ENCODE data around the gene INSYN2A. TPM values are rescaled to one million over a fixed set of nuclear protein-coding genes. Genes with fewer than 3 reads are reported as not detected.

INSYN2A gene
- total RNA-seq, 1 donor from 2014 or later = 3.9 TPM

GRCh38 chr10:127154831-127155620 is 41.4 kb downstream of the INSYN2A start:
- no peak for DNase-seq (ENCODE audit: low spot score)

GRCh38 chr10:127153181-127153580 is 43.2 kb downstream of the INSYN2A start:
- DNase-seq (ENCODE audit: low spot score) = no peak

GRCh38 chr10:127151981-127152699 is 44.3 kb downstream of the INSYN2A start:
- no peak for DNase-seq (ENCODE audit: low spot score)

GRCh38 chr10:127151541-127151940 is 44.9 kb downstream of the INSYN2A start:
- DNase-seq (ENCODE audit: low spot score) = no peak

GRCh38 chr10:127150136-127150535 is 46.3 kb downstream of the INSYN2A start:
- no peak for DNase-seq (ENCODE audit: low spot score)

- no peak for DNase-seq (ENCODE audit: low spot score)
Measured at GRCh38 chr10:127149501-127150081, 46.8 kb downstream of the INSYN2A start.

- DNase-seq (ENCODE audit: low spot score) = no peak
Measured at GRCh38 chr10:127148933-127149220, 47.5 kb downstream of the INSYN2A start.

- no peak for DNase-seq (ENCODE audit: low spot score)
Measured at GRCh38 chr10:127148066-127148932, 48.1 kb downstream of the INSYN2A start.

- no peak for DNase-seq (ENCODE audit: low spot score)
Measured at GRCh38 chr10:127146661-127147060, 49.7 kb downstream of the INSYN2A start.
